Fibroblast of skin of scalp (primary cell): ENCODE data around the gene ID2.
"Not testable (repeated sequence)": the region's sequence is repeated elsewhere in the genome, so short reads cannot be mapped to it uniquely, and the experiment has no call there.

ENCODE experiments used
- DNase-seq: peaks from one replicate; pipeline ENCODE4 v3.0.0-alpha.2; 2013

Gene ID2

DNA sequence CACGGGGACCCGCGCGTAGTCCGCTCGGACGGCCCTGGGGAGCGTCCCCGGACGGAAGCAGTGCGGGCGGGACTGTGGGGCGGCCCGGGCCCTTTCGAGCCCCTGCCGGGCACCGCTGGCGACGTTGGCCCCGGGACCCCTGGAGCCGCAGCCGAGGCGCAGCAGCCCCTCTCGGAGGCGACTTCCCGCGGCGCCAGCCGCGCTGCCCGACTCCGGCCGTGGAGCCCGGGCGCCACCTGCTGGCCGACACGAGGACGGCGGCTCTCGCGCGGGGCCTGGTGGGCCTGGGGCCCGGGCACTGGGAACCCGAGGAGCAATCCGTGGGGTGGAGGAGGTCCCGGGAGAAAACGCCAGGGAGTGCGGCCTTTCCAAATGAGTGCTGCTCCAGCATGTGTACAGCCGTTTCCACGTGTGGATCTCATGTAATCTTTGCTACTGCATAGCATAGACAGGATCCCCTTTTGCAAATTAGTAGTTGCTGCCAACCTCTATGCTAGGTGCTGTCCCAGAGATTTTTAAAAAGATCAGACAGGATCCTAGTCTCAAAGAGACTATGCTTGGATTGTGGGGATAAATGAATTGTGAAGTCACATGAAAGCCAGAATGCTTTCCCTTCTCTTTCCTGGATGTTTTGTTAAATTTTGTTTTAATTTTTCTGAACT, 4.0 kb downstream of the ID2 start:
- DNase-seq = peak; percentile 67

DNA sequence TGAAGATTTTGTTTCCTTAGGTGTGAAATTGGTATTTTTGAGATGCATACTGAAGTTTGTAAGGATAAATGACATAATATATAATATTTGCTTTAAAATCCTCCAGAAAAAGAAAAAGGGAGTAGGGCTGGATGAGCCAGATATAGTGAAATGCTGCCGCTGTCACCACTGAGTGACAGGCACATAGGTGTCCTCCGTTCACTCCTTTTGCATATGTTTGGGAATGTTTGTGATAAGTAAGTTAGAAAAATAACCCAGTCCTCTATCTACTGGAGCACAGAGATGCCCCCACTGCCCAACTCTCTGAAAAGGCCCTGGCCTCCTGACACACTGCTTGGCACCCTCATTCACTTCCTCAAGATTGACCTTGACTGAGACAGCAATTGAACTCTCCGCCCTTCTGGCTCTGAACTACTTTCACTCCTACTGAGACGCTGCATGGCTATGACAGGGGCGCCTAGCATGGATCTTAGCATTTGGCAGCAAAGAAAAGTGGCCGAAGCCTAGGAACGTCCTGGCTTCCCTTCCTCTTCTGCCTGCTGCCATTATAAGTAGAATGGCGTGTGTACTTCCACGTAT, 10.1 kb downstream of the ID2 start:
- no peak for DNase-seq

GRCh38 chr2:8692783-8693156, 10.9 kb downstream of the ID2 start:
- DNase-seq = no peak

DNA sequence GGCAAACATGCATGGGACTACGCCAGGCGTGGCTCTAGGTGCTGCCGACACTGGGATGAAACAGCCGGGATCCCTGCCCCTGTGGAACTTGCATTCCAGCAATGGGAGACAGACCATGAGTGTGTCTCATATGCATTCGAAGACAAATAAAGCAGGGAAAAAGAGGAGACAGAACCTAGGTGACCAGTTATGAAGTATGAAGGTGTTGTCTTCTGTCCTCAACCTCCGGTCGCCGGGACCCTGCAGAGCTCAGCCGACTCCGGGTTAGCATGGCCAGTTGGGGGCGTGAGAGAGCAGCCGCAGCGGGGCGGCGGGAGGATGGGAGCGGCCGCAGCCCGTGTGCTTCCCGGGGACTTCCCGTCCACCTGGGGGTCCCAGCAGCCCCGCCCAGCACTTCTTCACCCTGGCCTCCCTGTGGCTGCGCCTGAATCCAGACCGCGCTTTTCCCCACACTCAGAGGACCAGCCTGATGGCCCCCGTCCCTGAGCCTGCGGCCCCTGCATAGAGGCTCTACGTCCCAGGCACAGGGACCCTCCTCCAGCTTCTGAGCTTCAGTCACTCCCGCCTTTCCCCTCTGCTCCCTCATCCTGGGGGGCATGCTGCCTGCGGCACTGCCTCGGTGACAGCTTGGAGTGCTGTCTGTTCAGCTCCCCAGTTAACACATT, 11.4 kb downstream of the ID2 start:
- no peak for DNase-seq

DNA sequence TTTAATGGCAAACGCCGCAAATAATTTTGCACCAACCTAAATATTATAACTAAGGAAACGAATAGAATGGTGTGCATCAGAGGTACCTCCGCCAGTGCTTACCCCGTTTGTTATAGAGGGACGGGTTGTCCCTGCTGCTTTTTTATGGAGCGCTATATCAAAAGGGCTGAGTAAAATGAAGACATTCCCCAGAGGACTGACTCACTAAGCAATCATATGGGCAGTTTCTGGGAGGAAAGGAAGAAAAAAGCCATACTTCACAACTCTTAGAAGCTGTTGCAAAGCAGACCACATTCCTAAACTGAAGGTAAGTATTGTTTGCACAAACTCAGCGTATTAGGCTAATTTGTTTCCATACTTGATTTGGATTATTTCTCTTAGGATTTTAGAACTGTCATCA, 12.9 kb downstream of the ID2 start:
- DNase-seq = peak; percentile 58

GRCh38 chr2:8697190-8697589, 15.3 kb downstream of the ID2 start:
- DNase-seq = no peak

GRCh38 chr2:8699839-8700238, 18.0 kb downstream of the ID2 start:
- no peak for DNase-seq

- no peak for DNase-seq
Observed at GRCh38 chr2:8701681-8702379, 20.0 kb downstream of the ID2 start.

- DNase-seq = no peak
Observed at GRCh38 chr2:8704906-8705305, 23.1 kb downstream of the ID2 start.

DNA sequence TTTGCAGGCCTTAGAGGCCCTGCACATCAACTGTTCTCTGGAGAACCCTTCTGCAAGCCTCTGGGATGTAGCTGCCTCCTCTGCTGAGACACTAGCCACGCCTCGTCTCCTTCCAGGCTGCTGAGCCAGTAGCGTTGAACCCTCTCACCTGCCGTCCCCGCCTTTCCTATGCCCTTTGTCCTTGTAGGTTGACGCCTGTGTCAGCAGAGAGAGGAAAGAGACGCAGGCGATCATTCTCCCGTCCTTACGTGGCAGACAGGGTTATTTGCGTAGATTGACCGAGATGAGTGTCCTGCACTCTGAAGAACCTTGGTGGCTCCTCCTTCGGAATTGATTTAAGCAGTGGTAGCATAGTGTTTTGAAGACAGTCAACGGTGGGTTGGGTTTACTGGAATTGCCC, 27.8 kb downstream of the ID2 start:
- no peak for DNase-seq

DNA sequence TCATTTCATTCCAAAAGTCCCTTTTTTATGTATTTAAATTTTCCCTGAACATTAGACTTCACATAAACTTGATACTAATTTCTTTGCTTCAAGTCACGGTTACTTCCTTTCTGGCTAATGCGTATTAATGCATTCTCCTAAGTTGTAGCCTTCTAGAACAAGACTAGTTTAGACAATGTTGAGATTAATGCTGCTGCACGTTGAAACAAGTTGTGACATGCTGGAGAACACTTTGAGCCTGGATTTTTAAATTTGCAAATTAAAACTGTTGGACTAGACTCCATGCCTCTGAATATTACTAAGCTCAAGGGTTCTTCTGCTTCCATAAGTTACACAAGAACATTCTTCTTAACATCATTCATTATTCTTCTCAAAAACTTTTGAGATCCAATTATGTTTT, 29.1 kb downstream of the ID2 start:
- DNase-seq = no peak

DNA sequence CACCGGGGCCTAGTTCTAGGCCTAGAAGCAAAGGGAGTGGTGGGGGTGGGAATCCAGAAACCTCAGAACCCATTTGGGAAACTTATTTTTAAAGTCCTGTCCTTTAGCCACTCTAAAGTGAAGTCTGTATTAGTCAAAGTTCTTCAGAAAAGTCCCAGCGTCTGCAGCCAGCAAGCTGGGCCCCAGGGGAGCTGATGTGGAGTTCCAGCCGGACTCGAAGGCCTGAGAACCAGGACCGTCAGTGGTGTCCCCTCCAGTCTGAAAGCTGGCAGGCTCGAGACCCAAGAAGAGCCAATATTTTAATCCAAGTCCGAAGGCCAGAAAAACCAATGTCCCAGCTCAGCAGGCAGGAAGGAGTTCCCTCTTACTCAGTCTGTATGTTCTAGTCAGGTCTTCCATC, 32.4 kb downstream of the ID2 start:
- no peak for DNase-seq

GRCh38 chr2:8714971-8715370, 33.1 kb downstream of the ID2 start:
- DNase-seq = no peak

- DNase-seq = peak; percentile 74
Observed at GRCh38 chr2:8719528-8719927, 37.7 kb downstream of the ID2 start.

DNA sequence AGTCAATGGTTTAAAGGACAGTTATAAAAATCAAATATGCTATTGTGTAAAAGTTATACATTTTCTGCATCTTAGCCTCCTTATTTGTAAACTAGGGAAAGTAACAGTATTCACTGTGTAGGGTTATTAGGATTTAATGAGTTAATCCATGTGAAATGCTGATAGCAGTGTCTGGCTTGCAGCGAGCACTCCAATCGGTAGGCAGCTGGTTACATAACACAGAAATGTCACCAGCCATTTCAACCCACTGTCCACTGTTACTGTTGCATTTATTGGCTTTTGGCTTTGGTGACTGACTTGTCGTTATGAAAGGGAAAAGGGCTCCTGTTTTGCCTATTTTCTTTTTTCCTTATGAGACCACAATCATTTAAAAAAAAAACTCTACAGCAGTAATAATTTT, 38.9 kb downstream of the ID2 start:
- no peak for DNase-seq

GRCh38 chr2:8721410-8721809, 39.6 kb downstream of the ID2 start:
- no peak for DNase-seq

- DNase-seq = no peak
Observed at GRCh38 chr2:8722986-8723385, 41.1 kb downstream of the ID2 start.

DNA sequence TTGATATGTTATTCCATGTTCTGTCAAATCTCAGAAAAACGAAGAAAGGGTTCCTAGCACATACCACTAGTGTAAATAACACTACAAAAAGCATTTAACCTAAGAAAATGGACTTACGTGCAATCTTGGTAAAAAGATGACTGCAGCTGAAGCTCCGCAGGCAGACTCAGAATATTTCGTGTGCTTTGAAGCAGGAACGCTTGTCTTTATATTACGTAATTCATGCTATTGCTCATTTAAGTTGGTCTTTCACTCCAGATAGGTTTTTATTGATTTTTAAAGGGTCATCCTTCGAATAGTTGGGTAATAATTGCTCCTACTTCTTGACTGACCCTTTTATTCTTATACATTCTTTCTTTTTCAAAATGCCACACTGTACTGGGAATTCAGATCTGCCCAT, 44.0 kb downstream of the ID2 start:
- no peak for DNase-seq

DNA sequence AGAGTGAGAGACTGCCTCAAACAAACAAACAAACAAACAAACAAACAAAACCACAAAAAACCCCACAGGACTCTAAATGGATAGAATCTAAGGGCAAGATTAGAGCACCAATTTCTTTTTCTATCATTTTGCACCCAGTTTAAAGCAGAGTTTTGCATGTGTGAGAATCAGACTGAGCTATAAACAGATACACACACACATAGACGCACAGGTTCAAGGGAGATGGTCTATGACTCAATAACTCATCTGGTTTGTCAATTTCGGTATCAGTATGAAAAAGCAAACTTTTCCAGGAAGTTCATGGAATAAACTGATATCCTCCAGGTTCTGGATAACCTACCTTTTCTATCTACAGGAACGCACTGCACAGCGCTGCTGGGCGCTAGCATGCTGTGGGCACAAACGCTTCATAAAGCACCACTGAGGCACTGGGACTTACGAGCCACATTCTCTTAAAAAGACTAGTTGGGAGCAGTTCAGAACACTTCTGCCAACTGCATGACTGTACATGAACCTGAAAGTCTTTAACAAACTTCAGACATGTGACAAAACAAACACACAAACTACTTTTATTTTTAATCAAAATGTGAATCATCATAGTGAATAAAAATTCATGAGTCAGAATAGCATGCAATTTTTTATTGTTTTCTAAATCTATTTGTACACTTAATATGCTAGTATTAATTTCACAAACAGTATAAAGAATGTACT, 46.6 kb downstream of the ID2 start:
- DNase-seq = no peak

- DNase-seq = not testable (repeated sequence)
Observed at GRCh38 chr2:8729101-8729500, 47.2 kb downstream of the ID2 start.

DNA sequence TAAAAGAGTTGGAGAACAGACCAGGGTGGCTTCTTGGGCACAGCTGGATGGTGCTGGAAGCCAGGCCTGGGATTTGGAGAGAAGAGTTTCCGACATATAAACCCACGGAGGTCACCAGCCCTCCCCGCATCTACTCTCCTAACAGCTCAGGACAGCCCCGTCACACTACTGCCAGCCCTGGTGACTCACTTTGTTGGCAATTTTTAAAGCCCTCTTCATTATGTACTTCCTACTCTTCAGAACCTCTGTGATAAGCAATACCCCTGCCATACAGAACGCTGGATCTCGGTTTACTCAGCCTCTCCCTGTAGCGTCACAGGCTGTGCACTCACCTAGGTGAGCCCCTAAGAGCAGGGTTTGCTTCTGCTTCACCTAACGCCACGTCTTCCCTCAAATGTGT, 48.1 kb downstream of the ID2 start:
- no peak for DNase-seq

DNA sequence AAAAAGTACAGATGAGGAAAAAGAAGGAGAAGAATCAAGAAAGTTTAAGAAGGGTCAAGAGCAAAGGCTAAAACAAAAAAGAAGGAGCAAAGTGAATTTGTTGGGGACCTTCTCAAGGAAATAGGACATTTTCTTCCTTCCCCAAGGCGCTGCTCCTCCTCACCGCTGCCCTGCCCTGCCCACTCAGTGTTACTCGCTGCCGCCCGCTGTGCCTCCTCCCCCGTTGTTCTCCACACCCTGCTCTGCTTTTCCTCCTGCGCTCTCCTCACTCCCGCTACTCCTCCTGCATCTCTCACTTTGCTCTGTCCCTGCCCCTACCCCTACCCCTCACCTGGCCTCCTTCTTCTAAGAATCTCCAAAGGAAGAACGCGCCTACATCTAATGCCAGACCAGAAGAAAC, 50.7 kb downstream of the ID2 start:
- no peak for DNase-seq
